Prostate gland (tissue), 2 donors: ENCODE data around the gene ZBTB7C.

Experiments
- POLR2AphosphoS5 ChIP-seq: sonication (generic); formaldehyde crosslinking; IDR thresholded peaks from one replicate; pipeline ENCODE4 v1.6.1; 2017; ENCODE audit warnings: antibody characterized with exemption
- TF ChIP-seq, protein P1 (sequence below), 4 experiments: fragments of 200-600 bp in 2 of 4; fragments of 450-650 bp in 2 of 4; sonication (generic) in 2 of 4; IDR thresholded peaks; 1 replicate in 3 of 4; 2 replicates in 1 of 4; pipeline ENCODE4 v1.5.1; 2016 to 2019; ENCODE audit warnings: antibody characterized with exemption in 4 of 4, mild to moderate bottlenecking in 2 of 4, moderate library complexity in 2 of 4

DNA sequence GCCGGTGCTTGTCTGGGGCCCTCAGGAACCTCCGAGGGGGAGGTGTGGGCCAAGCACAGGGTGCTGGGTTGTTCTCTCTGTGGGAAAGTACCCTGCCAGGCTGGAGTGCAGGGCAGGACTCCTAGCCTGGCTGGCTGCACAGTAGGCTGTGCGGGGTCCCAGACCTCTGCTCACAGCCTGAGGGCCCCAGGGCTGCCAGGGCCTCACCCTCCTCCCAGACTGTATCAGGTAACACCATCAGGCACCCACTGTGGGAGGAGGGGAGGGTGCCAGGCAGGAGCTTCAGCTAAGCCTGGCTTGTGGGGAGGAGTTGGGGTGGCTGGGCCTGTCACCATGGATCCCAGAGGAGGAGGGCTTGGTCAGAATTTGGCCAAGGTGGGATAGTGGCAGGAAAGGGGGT is 266.8 kb downstream of the ZBTB7C start:
- TF ChIP-seq, protein P1, sequence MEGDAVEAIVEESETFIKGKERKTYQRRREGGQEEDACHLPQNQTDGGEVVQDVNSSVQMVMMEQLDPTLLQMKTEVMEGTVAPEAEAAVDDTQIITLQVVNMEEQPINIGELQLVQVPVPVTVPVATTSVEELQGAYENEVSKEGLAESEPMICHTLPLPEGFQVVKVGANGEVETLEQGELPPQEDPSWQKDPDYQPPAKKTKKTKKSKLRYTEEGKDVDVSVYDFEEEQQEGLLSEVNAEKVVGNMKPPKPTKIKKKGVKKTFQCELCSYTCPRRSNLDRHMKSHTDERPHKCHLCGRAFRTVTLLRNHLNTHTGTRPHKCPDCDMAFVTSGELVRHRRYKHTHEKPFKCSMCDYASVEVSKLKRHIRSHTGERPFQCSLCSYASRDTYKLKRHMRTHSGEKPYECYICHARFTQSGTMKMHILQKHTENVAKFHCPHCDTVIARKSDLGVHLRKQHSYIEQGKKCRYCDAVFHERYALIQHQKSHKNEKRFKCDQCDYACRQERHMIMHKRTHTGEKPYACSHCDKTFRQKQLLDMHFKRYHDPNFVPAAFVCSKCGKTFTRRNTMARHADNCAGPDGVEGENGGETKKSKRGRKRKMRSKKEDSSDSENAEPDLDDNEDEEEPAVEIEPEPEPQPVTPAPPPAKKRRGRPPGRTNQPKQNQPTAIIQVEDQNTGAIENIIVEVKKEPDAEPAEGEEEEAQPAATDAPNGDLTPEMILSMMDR (IDR thresholded peaks at IDR 0.05) = no peak
- no peak for TF ChIP-seq POLR2AphosphoS5
